HepG2 (cell line): ENCODE data around the gene HOXA7. TPM values are rescaled to one million over a fixed set of nuclear protein-coding genes. Genes with fewer than 3 reads are reported as not detected.

Experiments used
- NR2C2 ChIP-seq: sonication (generic); formaldehyde crosslinking; IDR thresholded peaks from 2 replicates; pipeline ENCODE4 v1.4.0; 2020; ENCODE audit warnings: missing genetic modification reagents, mild to moderate bottlenecking, moderate library complexity, borderline replicate concordance
- RARA ChIP-seq: IDR thresholded peaks from 2 replicates; pipeline ENCODE4 v1.6.1; 2016; ENCODE audit warnings: missing genetic modification reagents, missing compliant biosample characterization
- TCF7 ChIP-seq: sonication (generic); IDR thresholded peaks from 2 replicates; pipeline ENCODE4 v1.6.1; 2016; ENCODE audit warnings: antibody characterized with exemption, low read depth
- TEF ChIP-seq: sonication (generic); formaldehyde crosslinking; IDR thresholded peaks from 2 replicates; pipeline ENCODE4 v1.5.0; 2020; ENCODE audit warnings: missing genetic modification reagents
- ZFY ChIP-seq: sonication (generic); formaldehyde crosslinking; IDR thresholded peaks from 2 replicates; pipeline ENCODE4 v1.4.0; 2020; ENCODE audit warnings: missing genetic modification reagents
- ZNF430 ChIP-seq: sonication (generic); formaldehyde crosslinking; IDR thresholded peaks from 2 replicates; pipeline ENCODE4 v1.9.0; 2021; ENCODE audit warnings: mild to moderate bottlenecking, missing genetic modification reagents
- ZNF687 ChIP-seq: sonication (generic); formaldehyde crosslinking; IDR thresholded peaks from 2 replicates; pipeline ENCODE4 v1.5.1; 2020; ENCODE audit warnings: mild to moderate bottlenecking, missing genetic modification reagents, moderate library complexity
- polyA plus RNA-seq, 8 experiments: library from polyadenylated mRNA; depleted of rRNA in 3 of 8; stranded (reverse) in 7 of 8; unstranded in 1 of 8; fragments of >200 nt; fragmentation: Illumina TruSeq in 4 of 8; extraction: Trizol in 4 of 8; gene quantifications; 2 replicates each; pipeline versions ENCODE4 v1.2.1 to v1.2.3, GENCODE V29; 2011 to 2016; ENCODE audit warnings: low read depth in 4 of 8, missing spikeins in 1 of 8, mixed read lengths in 1 of 8; ENCODE audit not compliant: insufficient read depth in 1 of 8
- total RNA-seq, 5 experiments: library from RNA; depleted of rRNA; stranded (reverse); fragments of >200 nt; fragmentation: Illumina TruSeq; extraction: Trizol; gene quantifications; 2 replicates each; pipeline ENCODE4 v1.2.3, GENCODE V29; 2016; ENCODE audit warnings: low read depth in 1 of 5

HOXA7 gene
- total and polyA plus RNA-seq, 2 of the 13 experiments (the other 11 are each of a cell fraction or from before 2014, with no cell fraction given): 0.05 TPM; not detected in 1

GRCh38 chr7:27171325-27171636 is 14.8 kb upstream of the HOXA7 start (continued):
- peak; percentile 59 for TF ChIP-seq ZNF687 (CRISPR knock-in tag)
- peak; percentile 33; the same call in 1 of the 2 replicates for TF ChIP-seq ZFY (CRISPR knock-in tag)
- peak; percentile 42; the same call in 1 of the 2 replicates for TF ChIP-seq TCF7
- TF ChIP-seq NR2C2 (CRISPR knock-in tag): no peak
- peak; percentile 31; the same call in 1 of the 2 replicates for TF ChIP-seq RARA (CRISPR knock-in tag)
- no peak for TF ChIP-seq TEF (CRISPR knock-in tag)
- TF ChIP-seq ZNF430 (CRISPR knock-in tag): no peak
